ENCODE results near the gene ITGA11.

The ITGA11 gene

DNA sequence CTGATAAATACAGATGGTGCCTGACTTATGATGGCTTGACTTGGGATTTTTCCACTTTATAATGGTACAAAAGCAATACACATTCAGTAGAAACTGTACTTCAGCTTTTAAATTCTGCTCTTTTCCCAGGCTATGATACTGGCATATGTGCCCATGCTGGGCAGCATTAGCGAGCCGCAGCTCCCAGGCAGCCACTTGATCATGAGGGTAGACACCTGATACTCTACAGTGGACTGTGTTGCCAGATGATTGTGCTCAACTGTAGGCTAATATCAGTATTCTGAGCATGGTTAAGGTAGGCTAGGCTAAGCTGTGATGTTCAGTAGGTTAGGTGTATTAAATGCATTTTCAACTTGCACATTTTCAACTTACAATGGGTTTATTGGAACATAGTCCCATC lies 172.1 kb downstream of the ITGA11 start:
- DNase-seq = no peak

DNA sequence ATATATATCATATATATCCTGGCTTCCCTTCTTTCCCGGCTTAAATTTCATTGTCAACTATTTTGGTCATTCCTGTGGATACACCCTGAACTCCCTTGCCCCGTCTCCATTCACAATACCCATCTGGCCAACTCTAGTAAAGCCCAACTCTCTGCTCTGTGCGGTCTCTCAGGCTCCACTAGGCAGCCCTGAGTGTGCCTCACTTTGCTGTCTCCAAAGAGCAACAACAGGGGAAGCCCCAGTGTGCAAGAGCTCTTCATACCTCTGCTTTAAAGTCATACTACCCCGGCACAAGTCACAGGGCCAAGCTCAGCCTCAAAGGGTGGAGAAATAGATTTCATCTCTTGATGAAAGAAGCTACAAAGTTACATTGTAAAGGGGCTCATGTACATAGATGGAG lies 173.3 kb downstream of the ITGA11 start:
- DNase-seq = no peak

- DNase-seq = peak; percentile 24
These were observed 175.1 kb downstream of the ITGA11 start for GRCh38 chr15:68256675-68257450.

DNA sequence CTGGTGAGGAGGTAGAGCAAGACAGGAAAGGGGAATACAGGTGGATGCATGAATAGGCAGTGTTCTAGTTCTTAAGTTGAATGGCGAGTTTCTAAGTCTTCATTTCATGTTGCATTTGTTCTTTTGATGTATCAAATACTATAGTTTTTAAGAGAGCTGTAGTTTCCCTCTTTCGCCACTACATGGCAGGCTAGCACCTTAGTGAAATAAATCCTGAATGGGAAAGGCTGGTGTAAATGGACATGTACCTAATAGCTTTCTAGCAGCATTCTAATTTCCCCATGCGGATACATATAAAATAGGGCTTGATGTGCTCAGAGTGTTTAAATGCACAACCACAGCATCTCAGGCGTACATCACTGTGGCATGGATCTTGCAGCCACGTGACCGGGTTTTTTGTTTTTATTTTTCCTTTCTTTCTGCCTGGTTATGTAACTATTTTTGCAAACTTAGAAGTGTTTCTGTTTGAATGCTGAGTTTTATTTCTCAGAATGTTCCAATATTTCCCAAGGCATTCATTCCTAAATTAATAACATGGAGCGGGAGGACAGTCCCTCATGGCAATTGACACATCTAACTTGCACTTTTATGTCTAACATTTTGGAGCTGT lies 178.9 kb downstream of the ITGA11 start:
- DNase-seq = peak; percentile 23

GRCh38 chr15:68249058-68249713 lies 182.8 kb downstream of the ITGA11 start:
- DNase-seq = no peak
